HG02588 (cell line): ENCODE data around the gene SFXN1.
A peak's percentile ranks its signal among the peaks of the same experiment; 100 is the strongest.

Experiments used
- ATAC-seq: cut with Tn5 transposase; IDR thresholded peaks from one replicate; pipeline ENCODE4 v1.9.1; 2021; ENCODE audit warnings: mild to moderate bottlenecking, moderate library complexity; ENCODE audit not compliant: unreplicated experiment

The SFXN1 gene

DNA sequence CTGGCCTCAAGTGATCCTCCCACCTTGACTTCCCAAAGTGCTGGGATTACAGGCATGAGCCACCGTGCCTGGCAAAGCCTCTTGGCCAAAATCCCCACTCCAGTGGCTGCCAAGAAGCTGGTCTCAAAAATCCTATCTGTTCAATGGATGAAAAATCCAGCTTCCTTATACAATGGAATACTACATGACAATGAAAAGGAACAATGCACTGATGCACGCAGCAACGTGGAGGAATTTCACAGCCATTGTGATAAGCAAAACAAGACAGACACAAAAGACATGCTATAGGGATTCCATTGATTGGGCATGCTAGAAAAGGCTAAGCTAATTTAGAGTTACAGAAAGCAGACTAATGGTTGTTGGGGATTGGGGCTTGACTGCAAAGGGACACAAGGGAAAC lies 13.1 kb upstream of the SFXN1 start:
- no peak for ATAC-seq

DNA sequence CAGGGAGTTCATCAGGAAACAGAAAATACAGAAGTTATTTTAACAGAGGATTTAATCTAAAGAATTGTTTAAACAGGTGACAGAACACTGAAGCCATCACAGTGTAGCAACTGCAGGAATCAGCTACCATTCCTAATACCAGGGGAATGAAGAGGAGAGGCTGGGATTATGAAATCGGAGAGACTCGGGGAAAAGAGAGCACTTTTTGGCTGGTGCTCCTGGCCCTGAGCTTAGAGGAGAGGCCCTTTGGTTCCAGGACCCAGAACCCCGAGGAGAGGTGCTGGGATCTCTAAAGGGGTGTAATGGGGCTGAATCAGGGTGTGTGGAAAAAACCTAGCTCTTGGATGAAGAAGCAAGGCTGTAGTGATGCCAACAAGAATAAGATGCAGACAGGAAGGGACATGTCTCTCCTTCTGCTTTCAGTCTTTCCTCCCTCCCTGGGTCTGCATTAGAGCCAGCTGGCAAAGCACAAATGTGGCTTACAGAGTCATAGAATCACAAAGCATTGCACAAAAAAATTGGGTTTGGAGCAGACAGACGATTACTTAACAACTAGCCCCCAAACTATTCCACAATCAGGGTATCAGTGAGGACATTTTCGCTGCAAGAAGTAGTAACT lies 11.6 kb upstream of the SFXN1 start:
- ATAC-seq: no peak

GRCh38 chr5:175467983-175468690 lies 10.2 kb upstream of the SFXN1 start:
- no peak for ATAC-seq

GRCh38 chr5:175468892-175469291 lies 9.5 kb upstream of the SFXN1 start:
- ATAC-seq: no peak

DNA sequence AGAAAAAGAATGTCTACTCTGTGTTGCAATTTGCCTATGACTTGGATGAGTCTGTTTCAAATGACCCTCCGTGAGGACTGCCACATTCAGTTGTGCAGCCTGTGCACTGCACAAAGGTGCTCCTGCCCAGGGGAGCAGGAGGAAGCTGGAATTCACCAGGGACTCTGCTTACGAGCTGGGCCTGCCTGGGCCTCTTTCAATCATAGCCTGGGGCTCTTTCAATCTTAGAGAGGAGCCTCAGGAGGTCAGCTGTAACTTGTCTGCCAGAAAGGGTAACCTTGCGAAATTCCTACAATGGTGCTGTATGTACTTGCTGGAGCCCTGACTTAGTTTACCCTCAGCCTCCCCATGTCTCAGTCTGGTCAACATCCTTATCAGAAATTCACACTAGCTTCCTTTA lies 8.4 kb upstream of the SFXN1 start:
- no peak for ATAC-seq

DNA sequence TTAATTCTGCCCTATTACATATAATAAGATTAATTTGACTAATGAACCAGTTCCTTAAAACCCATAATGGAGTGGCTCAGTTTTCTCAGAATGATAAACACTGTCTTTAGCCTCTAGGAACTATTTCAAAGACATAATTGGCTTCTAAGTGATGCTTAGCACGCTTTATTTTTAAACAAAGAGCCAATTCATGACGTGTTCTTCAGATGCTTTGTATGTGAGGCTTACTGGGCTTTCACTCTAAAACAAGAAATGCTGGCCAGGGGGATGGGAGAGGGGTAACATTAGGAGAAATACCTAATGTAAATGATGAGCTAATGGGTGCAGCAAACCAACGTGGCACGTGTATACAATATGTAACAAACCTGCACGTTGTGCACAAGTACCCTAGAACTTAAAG lies 7.6 kb upstream of the SFXN1 start:
- ATAC-seq: no peak

GRCh38 chr5:175471196-175471595 lies 7.2 kb upstream of the SFXN1 start:
- ATAC-seq: no peak

- peak; percentile 59 for ATAC-seq
These were observed 6.7 kb upstream of the SFXN1 start for GRCh38 chr5:175471628-175472027.

DNA sequence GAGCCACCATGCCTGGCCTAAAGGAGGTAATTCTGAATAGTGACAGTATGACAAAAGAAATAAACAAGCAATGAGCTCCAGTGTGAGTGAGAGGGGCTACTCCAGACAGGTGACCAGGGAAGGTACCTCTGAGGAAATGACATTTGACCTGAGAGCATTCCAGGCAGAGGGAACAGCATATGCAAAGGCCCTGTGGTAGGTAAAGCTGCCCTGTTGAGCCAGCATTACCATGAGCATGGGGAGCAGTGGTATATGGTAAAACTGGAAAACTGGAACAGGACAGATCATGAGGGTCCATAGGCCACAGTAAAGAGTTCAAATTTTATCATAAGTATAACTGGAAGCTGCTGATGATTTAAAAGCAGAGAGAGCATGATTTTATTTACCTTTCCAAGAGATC lies 6.0 kb upstream of the SFXN1 start:
- no peak for ATAC-seq

GRCh38 chr5:175475248-175475647 lies 3.1 kb upstream of the SFXN1 start:
- no peak for ATAC-seq

- ATAC-seq: no peak
These were observed 920 bp upstream of the SFXN1 start for GRCh38 chr5:175477440-175477839.

DNA sequence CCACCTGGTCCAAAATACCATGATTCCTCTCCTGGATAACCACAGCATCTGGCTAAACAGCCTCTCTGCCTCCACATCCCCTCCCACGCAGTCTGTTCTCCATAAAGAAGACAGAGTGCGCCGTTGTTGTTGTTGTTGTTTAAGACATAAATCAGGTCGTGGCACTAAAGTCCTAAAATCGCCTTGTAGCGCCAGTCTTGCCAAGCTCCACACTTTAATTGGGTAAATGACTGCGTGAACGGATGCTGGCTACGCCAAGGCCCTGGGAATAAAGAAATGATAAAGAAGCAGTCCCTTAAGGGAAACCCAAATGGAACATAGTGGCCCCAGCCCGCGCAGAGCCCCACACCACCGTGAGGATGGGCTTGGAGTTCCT lies 364 bp upstream of the SFXN1 start:
- ATAC-seq: no peak

DNA sequence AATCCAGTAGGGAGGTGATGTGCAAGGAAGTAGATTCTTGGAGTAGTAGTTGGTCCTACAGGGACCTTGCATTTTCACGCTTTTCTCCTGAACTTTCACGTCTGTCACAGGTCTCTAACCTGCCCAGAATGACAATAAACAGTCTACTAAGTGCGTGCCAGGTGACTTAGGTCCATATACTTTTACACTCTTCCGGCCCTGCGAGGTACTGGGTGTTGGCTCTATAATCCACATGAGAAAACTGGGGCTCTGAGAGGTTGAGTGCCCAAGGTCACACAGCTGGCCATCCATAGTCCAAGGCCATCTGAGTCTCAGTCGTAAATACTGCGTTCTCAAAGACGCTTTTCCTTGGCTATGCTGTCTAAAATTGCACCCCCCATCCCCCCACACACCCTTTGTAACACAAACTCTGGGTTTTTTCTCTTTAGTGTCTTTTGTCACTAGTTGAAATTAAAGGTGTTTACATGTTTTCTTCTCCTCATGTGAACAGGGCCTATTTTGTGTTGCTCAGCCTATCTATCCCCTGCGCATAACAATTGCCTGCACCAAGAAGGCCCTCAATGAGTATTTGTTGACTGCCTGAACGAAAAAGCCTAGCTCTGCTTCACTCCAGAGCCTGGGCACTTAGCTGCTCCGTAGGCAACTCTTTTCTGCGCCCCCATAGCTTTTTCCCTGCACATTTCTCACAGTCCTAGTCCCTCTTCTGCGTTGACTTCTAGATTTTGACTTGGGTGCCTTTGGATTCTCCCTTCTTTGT lies 943 bp downstream of the SFXN1 start:
- no peak for ATAC-seq

DNA sequence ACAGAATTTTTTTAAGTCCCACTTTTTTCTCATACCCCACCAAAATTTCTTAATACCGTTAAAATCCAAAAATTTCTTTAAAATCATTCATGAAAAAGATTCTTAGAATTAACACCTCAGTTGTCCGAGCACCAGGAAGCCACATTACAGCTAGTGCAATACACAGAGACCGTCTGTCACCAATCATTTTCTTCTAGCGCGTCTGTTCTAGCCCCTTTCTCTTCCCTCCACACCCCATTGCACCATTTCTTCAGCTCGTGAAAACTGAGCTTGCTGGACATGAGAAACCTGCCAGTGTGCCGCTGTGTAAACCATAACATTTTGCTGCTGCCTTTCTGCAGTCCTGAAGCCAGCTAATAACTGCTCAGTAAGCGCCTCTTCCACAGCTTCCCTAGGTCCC lies 5.0 kb downstream of the SFXN1 start:
- ATAC-seq: no peak

- ATAC-seq: no peak
These were observed 6.0 kb downstream of the SFXN1 start for GRCh38 chr5:175484322-175484721.

DNA sequence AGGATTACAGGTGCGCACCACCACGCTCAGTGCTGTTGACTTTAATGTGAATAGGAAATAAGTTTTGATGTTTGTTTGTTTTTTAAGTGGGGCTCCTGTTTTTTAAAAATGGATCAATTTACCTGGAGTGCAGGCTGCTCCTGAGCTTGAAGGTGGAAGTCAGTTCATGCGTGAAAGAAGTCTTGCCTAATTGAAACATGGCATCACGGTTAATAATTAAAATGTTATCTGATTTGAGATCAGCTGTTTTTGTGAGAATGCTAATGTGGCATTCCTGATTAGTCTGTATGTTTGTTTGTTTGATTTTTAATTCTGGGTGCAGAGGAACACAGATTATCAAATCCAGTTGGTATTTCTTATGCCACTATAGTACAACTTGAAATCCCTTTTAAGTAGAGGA lies 6.5 kb downstream of the SFXN1 start:
- no peak for ATAC-seq

- ATAC-seq: no peak
These were observed 7.3 kb downstream of the SFXN1 start for GRCh38 chr5:175485631-175486030.

DNA sequence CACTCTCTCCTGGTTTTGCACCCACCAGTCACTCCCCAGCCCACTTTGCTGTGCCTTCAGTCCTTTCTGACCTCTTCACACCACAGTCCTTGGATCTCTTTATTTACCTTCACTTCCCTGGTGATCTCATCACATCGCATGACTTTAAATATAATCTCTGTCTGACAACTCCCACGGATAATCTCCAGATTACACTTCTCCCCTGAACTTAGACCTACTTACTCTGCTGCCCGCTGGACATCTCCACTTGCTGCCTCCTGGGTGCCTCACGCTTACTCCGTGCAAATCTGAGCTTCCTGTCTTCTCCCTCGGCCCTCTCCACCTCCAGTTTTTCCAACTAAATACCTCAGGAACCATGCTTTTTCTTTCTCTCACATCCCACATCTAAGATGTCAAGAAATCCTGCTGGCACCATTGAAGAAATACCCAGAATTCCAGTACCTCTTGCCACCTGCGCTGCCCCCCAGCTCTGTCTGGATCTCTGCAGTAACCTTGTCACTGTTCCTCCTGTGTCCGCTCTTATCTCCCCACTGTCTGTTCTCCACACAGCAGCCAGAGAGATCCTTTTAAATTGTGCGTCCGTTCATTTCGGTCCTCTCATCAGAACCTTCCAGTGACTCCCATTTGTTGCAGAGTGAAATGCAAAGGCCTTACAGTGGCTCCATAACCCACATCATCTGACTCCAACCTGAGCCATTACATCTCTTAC lies 9.3 kb downstream of the SFXN1 start:
- ATAC-seq: no peak

GRCh38 chr5:175489693-175490443 lies 11.5 kb downstream of the SFXN1 start:
- no peak for ATAC-seq

DNA sequence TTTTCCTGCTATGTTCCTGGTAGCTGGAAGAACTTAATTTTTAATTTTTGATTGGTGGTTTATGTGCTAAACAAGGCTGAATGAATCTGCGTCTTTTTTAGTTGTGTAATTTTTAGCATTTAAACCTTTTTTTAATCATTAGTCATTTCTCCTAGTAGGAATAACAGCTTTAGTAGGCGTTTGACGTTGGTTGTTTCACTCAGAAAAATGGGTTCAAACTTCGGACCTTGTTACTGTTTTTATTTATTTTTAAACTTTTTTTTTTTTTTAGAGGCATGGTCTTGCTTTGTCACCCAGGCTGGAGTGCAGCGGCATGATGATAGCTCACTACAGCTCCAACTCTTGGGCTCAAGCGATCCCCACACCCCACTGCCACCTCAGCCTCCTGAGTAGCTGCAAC lies 12.9 kb downstream of the SFXN1 start:
- no peak for ATAC-seq

DNA sequence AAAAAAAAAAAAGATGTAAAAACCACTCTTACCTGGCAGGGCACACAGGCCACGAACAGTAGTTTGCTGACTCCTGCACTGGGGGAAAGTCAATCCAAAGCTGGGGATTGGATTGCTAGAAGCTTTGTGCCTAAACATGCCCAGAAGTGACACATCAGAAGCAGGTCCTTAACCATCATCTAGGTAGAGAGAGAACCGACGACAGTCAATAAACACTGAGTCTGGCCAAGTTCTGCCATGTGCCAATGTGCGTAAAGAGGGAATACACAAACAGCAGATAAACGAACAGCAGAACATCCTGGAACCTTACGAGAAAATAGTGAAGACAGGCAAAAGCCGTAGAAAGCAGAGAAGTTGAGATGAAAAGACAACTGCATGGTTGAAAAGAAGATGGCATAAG lies 14.9 kb downstream of the SFXN1 start:
- ATAC-seq: no peak
